Testis (tissue), 3 donors: ENCODE results near the gene AGAP1. TPM values are rescaled to one million over a fixed set of nuclear protein-coding genes. Genes with fewer than 3 reads are reported as not detected.
"Not testable (repeated sequence)": the region's sequence is repeated elsewhere in the genome, so short reads cannot be mapped to it uniquely, and the experiment has no call there.

Experiments
- DNase-seq: peaks from one replicate; pipeline ENCODE4 v3.0.0-alpha.2; 2019
- H3K27ac ChIP-seq, 2 donors: fragments of 200-600 bp; sonication (generic); one replicate each; pipeline ENCODE4 v1.5.1; 2019
- H3K27me3 ChIP-seq: fragments of 200-600 bp; sonication (generic); one replicate; pipeline ENCODE4 v1.5.1; 2019
- H3K36me3 ChIP-seq: fragments of 200-600 bp; sonication (generic); one replicate; pipeline ENCODE4 v1.5.1; 2017; ENCODE audit warnings: low read depth; ENCODE audit errors: missing control alignments
- H3K4me1 ChIP-seq: fragments of 200-600 bp; sonication (generic); one replicate; pipeline ENCODE4 v1.5.1; 2019
- H3K4me3 ChIP-seq, 2 donors: fragments of 200-600 bp; sonication (generic); one replicate each; pipeline ENCODE4 v1.5.1; 2017 to 2019
- H3K9me3 ChIP-seq: fragments of 200-600 bp; sonication (generic); one replicate; pipeline ENCODE4 v1.5.1; 2017
- POLR2A ChIP-seq: fragments of 450-650 bp; IDR thresholded peaks from one replicate; pipeline ENCODE4 v1.6.1; 2017; ENCODE audit warnings: antibody characterized with exemption, mild to moderate bottlenecking, moderate library complexity
- WGBS, 2 donors: methylation state at CpG; one replicate each; pipeline ENCODE4 v1.1.5; 2018; 5-methylcytosine and 5-hydroxymethylcytosine counted together
- intact Hi-C: fragments of 100-400 bp; cut with DNase I; formaldehyde crosslinking; loops from one replicate; pipeline ENCODE4 v1.15.1; 2023; ENCODE audit warnings: low total_unique reads
- polyA plus RNA-seq: library from polyadenylated mRNA; stranded (reverse); fragments of 350-450 nt; fragmentation: Illumina TruSeq; extraction: RNeasy Lipid Tissue Mini Kit (QIAGEN cat#74804); gene quantifications from one replicate; pipeline ENCODE4 v1.2.3, GENCODE V29; 2014; ENCODE audit warnings: low read depth, low replicate concordance; ENCODE audit not compliant: insufficient read depth
- total RNA-seq, 2 donors: library from RNA; depleted of rRNA; stranded (reverse); fragments of >200 nt; gene quantifications; one replicate each; pipeline ENCODE4 v1.2.3, GENCODE V29; 2016
- TF ChIP-seq, protein P1 (sequence below), 3 experiments: fragments of 450-650 bp in 2 of 3; fragments of 200-600 bp in 1 of 3; sonication (generic) in 1 of 3; IDR thresholded peaks; one replicate each; pipeline ENCODE4 v1.5.1; 2016 to 2019; ENCODE audit warnings: antibody characterized with exemption in 3 of 3, mild to moderate bottlenecking in 2 of 3, moderate library complexity in 1 of 3

Gene AGAP1
- total and polyA plus RNA-seq, 3 donors from 2014 or later: 21.4 to 45.5 (median 40.7) TPM

DNA sequence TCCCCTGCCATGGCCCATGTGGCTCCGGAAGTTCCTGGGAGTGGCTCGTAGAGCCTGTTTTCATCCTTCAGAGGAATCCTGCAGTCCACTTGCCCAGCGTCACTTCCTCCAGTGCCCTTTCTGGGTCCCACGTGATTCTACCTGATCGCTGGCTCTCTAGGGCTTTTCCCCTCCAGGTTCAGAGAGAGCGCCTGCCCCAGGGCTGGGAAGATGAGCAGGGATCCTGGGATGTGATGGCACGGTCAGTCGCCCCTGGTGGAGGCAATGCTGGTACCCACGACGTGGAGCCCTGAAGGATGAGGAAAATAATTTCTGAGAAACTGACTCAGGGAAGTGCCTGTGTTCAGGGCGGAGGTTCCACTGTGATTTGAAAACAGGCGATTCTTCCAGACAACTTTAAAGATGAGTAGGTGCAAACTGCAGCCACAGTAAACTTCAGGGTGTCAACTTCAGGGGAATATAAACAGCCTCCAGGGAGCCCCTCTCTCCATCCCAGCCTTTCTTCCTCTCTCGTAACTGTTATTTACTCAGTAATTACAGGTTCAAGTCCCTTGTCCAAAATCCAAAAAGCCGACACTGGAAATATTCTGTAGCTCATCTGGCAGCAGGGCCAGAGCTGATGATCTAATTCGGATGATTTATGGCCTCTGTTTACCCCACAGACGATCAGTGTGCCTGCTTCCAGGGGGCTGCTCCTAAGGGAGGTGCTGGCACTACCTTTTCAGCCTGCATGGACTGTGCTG is 105.9 kb downstream of the AGAP1 start:
- no peaks in the 10 kb centered on the region for H3K36me3 ChIP-seq
- TF ChIP-seq, protein P1, sequence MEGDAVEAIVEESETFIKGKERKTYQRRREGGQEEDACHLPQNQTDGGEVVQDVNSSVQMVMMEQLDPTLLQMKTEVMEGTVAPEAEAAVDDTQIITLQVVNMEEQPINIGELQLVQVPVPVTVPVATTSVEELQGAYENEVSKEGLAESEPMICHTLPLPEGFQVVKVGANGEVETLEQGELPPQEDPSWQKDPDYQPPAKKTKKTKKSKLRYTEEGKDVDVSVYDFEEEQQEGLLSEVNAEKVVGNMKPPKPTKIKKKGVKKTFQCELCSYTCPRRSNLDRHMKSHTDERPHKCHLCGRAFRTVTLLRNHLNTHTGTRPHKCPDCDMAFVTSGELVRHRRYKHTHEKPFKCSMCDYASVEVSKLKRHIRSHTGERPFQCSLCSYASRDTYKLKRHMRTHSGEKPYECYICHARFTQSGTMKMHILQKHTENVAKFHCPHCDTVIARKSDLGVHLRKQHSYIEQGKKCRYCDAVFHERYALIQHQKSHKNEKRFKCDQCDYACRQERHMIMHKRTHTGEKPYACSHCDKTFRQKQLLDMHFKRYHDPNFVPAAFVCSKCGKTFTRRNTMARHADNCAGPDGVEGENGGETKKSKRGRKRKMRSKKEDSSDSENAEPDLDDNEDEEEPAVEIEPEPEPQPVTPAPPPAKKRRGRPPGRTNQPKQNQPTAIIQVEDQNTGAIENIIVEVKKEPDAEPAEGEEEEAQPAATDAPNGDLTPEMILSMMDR (IDR thresholded peaks at IDR 0.05): no peak
- TF ChIP-seq POLR2A: no peak
- no peak overlapping the region for H3K4me3 ChIP-seq
- no peaks in the 10 kb centered on the region for H3K27me3 ChIP-seq
- DNase-seq: no peak
- H3K27ac ChIP-seq: no peak overlapping the region
- 85% methylated on average over 15 to 16 of the region's 16 CpGs for WGBS, 2 donors
- intact Hi-C loops: loop anchor here (5.0 kb wide), 2 partner anchors 73 to 143 kb away; no protein-coding TSS in a partner anchor
- no peaks in the 10 kb centered on the region for H3K4me1 ChIP-seq
- H3K9me3 ChIP-seq: no peaks in the 10 kb centered on the region

- no peak for TF ChIP-seq POLR2A
- TF ChIP-seq, protein P1 (IDR thresholded peaks at IDR 0.05): no peak
- peaks cover under 1% of the 10 kb centered on the region for H3K4me1 ChIP-seq
- intact Hi-C loops: no loop called here
Observed at GRCh38 chr2:235600406-235600805, 106.6 kb downstream of the AGAP1 start.

DNA sequence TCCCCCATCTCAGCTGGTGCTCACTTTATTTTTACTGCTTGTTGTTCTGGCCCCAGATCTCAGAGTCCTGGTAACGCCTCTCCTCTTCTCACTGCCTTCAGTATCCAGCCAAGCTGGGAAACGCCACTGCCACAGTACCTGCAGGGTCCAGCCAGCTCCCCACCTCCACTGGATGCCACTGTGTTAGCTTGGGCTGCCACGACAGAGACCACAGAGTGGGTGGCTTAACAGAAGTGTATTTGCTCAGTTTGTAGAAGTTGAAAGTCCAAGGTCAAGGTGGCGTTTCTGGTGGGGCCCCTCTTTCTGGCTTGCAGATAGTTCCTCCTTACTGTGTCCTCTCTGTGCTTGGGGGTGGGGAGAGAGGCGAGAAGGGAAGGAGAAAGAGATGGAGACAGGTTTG is 107.1 kb downstream of the AGAP1 start:
- H3K9me3 ChIP-seq: no peaks in the 10 kb centered on the region
- peaks cover 6% of the 10 kb centered on the region for H3K4me1 ChIP-seq
- 58 to 64% methylated on average over 5 of the region's 5 CpGs for WGBS, 2 donors
- intact Hi-C loops: no loop called here
- H3K4me3 ChIP-seq: no peak overlapping the region
- H3K36me3 ChIP-seq: no peaks in the 10 kb centered on the region
- TF ChIP-seq, protein P1 (IDR thresholded peaks at IDR 0.05): no peak
- TF ChIP-seq POLR2A: no peak
- H3K27me3 ChIP-seq: no peaks in the 10 kb centered on the region
- no peak overlapping the region for H3K27ac ChIP-seq
- no peak for DNase-seq

More at GRCh38 chr2:235600406-235600805, 106.6 kb downstream of the AGAP1 start:
- no peak overlapping the region for H3K4me3 ChIP-seq
- H3K27ac ChIP-seq: no peak overlapping the region
- no peaks in the 10 kb centered on the region for H3K9me3 ChIP-seq
- WGBS, 2 donors: 87 to 90% methylated on average over 4 of the region's 4 CpGs
- no peaks in the 10 kb centered on the region for H3K27me3 ChIP-seq
- H3K36me3 ChIP-seq: no peaks in the 10 kb centered on the region
- DNase-seq: no peak

DNA sequence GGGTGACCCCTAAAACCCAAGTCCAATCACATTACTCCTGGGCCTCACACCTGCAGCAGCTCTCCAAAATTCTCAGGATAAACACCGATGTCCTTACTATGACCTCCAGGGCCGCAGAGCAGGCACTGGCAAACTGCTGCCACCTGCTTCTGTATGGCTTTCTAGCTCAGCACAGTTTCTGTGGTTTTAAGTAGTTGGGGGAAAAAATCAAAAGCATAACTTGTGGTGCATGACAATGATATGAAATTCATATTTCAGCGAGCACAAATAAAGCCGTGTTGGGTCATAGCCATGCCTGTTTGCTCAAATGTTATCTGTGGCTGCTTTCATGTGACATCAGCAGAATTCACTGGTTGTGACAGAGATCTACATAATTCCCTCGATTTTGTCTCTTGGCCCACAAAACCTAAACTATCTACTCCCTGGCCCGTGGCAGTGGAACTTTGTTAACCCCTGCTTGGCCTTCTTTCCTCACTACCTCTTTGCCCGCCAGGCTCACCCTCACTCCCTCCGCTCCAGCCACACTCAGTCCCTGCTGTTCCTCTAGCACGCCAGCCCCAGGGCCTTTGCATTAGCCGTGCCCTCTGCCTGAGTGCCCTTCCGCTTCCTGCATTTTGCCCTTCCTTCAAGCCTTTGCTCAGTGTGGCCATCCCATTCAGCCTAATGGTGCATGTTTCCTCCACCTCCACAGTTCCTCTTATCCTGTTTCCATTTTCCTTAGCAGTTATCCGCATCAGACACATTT is 108.3 kb downstream of the AGAP1 start:
- no peak overlapping the region for H3K27ac ChIP-seq
- 87 to 92% methylated on average over 12 of the region's 12 CpGs for WGBS, 2 donors
- DNase-seq: no peak
- H3K27me3 ChIP-seq: no peaks in the 10 kb centered on the region
- no peak for TF ChIP-seq POLR2A
- TF ChIP-seq, protein P1 (IDR thresholded peaks at IDR 0.05): no peak
- H3K36me3 ChIP-seq: no peaks in the 10 kb centered on the region
- intact Hi-C loops: no loop called here
- H3K4me1 ChIP-seq: peaks cover 8% of the 10 kb centered on the region
- no peaks in the 10 kb centered on the region for H3K9me3 ChIP-seq
- H3K4me3 ChIP-seq: no peak overlapping the region

GRCh38 chr2:235602971-235603370 is 109.1 kb downstream of the AGAP1 start:
- intact Hi-C loops, H3K36me3 ChIP-seq, H3K4me1 ChIP-seq, H3K4me3 ChIP-seq, H3K27ac ChIP-seq, H3K9me3 ChIP-seq, H3K27me3 ChIP-seq, DNase-seq: not testable (repeated sequence)
- WGBS, 2 donors: 83 to 90% methylated on average over 7 of the region's 7 CpGs
